Panc1 (cell line): ENCODE results near the gene SLC16A8. TPM values are rescaled to one million over a fixed set of nuclear protein-coding genes. Genes with fewer than 3 reads are reported as not detected.

Source experiments
- ATAC-seq: fragments of 200-7000 bp; cut with Tn5 transposase; 2 replicates; pipeline ENCODE4 v1.9.1; 2020; ENCODE audit warnings: mild to moderate bottlenecking, moderate library complexity
- BruUV-seq: library from RNA; stranded (reverse); fragments of 400-500 nt; replicated peaks from 2 replicates; lab custom pipeline; 2021; lab: Mats Ljungman, UMichigan
- CTCF ChIA-PET: fragments of 300-600 bp; sonication (Branson Sonifier 250); formaldehyde crosslinking; loops from one replicate; lab custom pipeline; 2022; ENCODE audit warnings: antibody characterized with exemption; lab: Charles Lee
- POLR2A ChIA-PET: fragments of 300-600 bp; sonication (Branson Sonifier 250); formaldehyde crosslinking; loops from one replicate; lab custom pipeline; 2022; ENCODE audit warnings: antibody characterized with exemption; lab: Charles Lee
- DNase-seq: peaks from one replicate; pipeline ENCODE4 v3.0.0-alpha.2; 2010; ENCODE audit warnings: low read depth, low spot score
- H3K27ac ChIP-seq: 2 replicates; pipeline ENCODE4 v1.5.1; 2011; ENCODE audit warnings: mild to moderate bottlenecking, low read length, inconsistent platforms
- H3K27me3 ChIP-seq: fragments of 200-500 bp; sonication (Bioruptor generic); 2 replicates; pipeline ENCODE4 v1.6.0; 2014; ENCODE audit warnings: low read length, inconsistent platforms; ENCODE audit not compliant: control insufficient read depth, insufficient read depth
- H3K36me3 ChIP-seq: fragments of 200-500 bp; sonication (Bioruptor generic); 2 replicates; pipeline ENCODE4 v1.5.1; 2014; ENCODE audit warnings: inconsistent platforms, mild to moderate bottlenecking, low read length, moderate library complexity; ENCODE audit not compliant: control insufficient read depth, insufficient read depth
- H3K4me1 ChIP-seq: 2 replicates; pipeline ENCODE4 v1.5.1; 2011; ENCODE audit warnings: inconsistent platforms, mild to moderate bottlenecking, low read length, moderate library complexity; ENCODE audit not compliant: control insufficient read depth, insufficient read depth
- H3K4me3 ChIP-seq, 2 experiments: 2 replicates each; pipeline ENCODE4 v1.5.1; 2011 to 2012; ENCODE audit warnings: low read depth in 2 of 2, low read length in 2 of 2, mild to moderate bottlenecking in 2 of 2, inconsistent platforms in 1 of 2, moderate library complexity in 1 of 2
- H3K9me3 ChIP-seq: fragments of 200-500 bp; sonication (Bioruptor generic); 2 replicates; pipeline ENCODE4 v1.5.1; 2014; ENCODE audit warnings: low read depth, mild to moderate bottlenecking, inconsistent platforms, low read length, moderate library complexity; ENCODE audit not compliant: control insufficient read depth, insufficient read depth
- POLR2AphosphoS5 ChIP-seq: IDR thresholded peaks from 2 replicates; pipeline ENCODE4 v1.6.1; 2012; ENCODE audit warnings: mild to moderate bottlenecking, low read depth, low read length, moderate library complexity
- SIN3A ChIP-seq: IDR thresholded peaks from 2 replicates; pipeline ENCODE4 v1.6.1; 2012; ENCODE audit warnings: low read depth, mild to moderate bottlenecking, low read length, moderate library complexity, borderline replicate concordance; ENCODE audit not compliant: insufficient read depth
- TCF7L2 ChIP-seq: IDR thresholded peaks from 2 replicates; pipeline ENCODE4 v1.6.1; 2011; ENCODE audit warnings: mild to moderate bottlenecking, low read depth, low read length, inconsistent platforms
- in situ Hi-C: cut with HindIII; loops from 2 replicates; pipeline ENCODE4 v1.10.0; 2016; ENCODE audit warnings: low sequenced_read_pairs, low pct_unique_long_range_greater_than_20kb
- intact Hi-C: fragments of 100-400 bp; cut with micrococcal nuclease; formaldehyde crosslinking; loops from one replicate; pipeline ENCODE4 v1.10.0; 2022; ENCODE audit not compliant: unreplicated experiment
- total RNA-seq: library from RNA; stranded (reverse); gene quantifications from one replicate; pipeline ENCODE4 v1.2.1, GENCODE V29; 2021; ENCODE audit not compliant: unreplicated experiment
- TF ChIP-seq, protein P1 (sequence below): fragments of 450-650 bp; IDR thresholded peaks from 2 replicates; pipeline ENCODE4 v1.5.1; 2017; ENCODE audit warnings: mild to moderate bottlenecking
- TF ChIP-seq, protein P2 (sequence below), 2 experiments: IDR thresholded peaks; 2 replicates each; pipeline ENCODE4 v1.6.1; 2011 to 2012; ENCODE audit warnings: low read depth in 2 of 2, control low read depth in 1 of 2, low read length in 1 of 2, mild to moderate bottlenecking in 1 of 2, moderate library complexity in 1 of 2; ENCODE audit not compliant: insufficient read depth in 1 of 2

Gene SLC16A8
- total RNA-seq, 1 experiment from 2014 or later: not detected

DNA sequence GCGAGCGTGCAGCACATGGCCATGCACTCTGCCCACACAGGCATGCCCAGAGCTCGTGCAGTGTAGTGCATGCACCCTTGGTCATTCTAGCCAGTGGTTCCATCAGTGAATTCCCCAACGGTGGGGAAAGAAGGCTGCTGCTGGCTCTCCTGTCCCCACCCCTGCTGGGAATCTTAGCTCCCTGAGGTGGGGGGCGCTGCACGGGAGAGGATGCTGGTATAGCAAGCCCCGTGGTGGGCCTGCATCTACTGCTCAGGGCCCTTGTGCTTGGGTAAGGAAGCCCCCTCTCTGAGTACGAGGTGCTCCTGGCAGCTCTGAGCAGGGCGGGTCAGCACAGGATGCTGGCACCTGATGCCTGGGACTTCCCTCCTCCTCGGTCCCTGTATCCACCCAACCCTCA lies 45.0 kb upstream of the SLC16A8 start:
- H3K4me1 ChIP-seq: no peaks in the 10 kb centered on the region
- no peak overlapping the region for H3K4me3 ChIP-seq
- no peaks in the 10 kb centered on the region for H3K27me3 ChIP-seq
- intact Hi-C loops (no loop called here), in situ Hi-C loops (no loop called here)
- POLR2A ChIA-PET: no interaction called here
- no peak for ATAC-seq
- no peak for TF ChIP-seq POLR2AphosphoS5
- TF ChIP-seq, protein P1, sequence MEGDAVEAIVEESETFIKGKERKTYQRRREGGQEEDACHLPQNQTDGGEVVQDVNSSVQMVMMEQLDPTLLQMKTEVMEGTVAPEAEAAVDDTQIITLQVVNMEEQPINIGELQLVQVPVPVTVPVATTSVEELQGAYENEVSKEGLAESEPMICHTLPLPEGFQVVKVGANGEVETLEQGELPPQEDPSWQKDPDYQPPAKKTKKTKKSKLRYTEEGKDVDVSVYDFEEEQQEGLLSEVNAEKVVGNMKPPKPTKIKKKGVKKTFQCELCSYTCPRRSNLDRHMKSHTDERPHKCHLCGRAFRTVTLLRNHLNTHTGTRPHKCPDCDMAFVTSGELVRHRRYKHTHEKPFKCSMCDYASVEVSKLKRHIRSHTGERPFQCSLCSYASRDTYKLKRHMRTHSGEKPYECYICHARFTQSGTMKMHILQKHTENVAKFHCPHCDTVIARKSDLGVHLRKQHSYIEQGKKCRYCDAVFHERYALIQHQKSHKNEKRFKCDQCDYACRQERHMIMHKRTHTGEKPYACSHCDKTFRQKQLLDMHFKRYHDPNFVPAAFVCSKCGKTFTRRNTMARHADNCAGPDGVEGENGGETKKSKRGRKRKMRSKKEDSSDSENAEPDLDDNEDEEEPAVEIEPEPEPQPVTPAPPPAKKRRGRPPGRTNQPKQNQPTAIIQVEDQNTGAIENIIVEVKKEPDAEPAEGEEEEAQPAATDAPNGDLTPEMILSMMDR: no peak
- no peak for TF ChIP-seq SIN3A
- TF ChIP-seq, protein P2, sequence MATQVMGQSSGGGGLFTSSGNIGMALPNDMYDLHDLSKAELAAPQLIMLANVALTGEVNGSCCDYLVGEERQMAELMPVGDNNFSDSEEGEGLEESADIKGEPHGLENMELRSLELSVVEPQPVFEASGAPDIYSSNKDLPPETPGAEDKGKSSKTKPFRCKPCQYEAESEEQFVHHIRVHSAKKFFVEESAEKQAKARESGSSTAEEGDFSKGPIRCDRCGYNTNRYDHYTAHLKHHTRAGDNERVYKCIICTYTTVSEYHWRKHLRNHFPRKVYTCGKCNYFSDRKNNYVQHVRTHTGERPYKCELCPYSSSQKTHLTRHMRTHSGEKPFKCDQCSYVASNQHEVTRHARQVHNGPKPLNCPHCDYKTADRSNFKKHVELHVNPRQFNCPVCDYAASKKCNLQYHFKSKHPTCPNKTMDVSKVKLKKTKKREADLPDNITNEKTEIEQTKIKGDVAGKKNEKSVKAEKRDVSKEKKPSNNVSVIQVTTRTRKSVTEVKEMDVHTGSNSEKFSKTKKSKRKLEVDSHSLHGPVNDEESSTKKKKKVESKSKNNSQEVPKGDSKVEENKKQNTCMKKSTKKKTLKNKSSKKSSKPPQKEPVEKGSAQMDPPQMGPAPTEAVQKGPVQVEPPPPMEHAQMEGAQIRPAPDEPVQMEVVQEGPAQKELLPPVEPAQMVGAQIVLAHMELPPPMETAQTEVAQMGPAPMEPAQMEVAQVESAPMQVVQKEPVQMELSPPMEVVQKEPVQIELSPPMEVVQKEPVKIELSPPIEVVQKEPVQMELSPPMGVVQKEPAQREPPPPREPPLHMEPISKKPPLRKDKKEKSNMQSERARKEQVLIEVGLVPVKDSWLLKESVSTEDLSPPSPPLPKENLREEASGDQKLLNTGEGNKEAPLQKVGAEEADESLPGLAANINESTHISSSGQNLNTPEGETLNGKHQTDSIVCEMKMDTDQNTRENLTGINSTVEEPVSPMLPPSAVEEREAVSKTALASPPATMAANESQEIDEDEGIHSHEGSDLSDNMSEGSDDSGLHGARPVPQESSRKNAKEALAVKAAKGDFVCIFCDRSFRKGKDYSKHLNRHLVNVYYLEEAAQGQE (IDR thresholded peaks at IDR 0.05; ENCODE audit: insufficient read depth in 1 of 2, low read depth in 2 of 2, low read length in 1 of 2): no peak
- no peak for TF ChIP-seq TCF7L2
- no peak overlapping the region for H3K27ac ChIP-seq
- no TSS peak for BruUV-seq
- no peak for DNase-seq
- no peaks in the 10 kb centered on the region for H3K36me3 ChIP-seq
- no peaks in the 10 kb centered on the region for H3K9me3 ChIP-seq
- CTCF ChIA-PET: no interaction called here

DNA sequence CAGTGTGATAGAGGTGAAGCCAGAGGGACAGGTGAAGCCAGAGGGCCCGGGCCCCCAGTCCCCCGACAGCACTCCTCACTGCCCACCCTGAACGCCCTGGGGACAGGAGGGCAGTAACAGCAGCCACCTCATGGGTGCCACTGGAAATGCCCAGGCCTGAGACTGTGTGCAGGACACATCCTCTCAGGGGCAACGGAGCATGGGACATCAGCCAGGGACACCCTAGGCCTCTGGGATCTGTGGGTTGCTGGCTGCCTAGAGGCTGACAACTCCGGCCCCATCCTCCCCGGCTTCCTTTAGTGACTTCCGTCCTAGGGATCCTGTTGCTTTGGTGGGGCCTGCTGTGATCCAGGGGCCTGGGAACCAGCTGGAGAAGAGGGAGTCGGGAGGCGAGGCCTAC lies 43.9 kb upstream of the SLC16A8 start:
- Histone ChIP-seq H3K36me3 (no peaks in the 10 kb centered on the region), H3K4me1 (no peaks in the 10 kb centered on the region), H3K9me3 (no peaks in the 10 kb centered on the region), H3K27ac (no peak overlapping the region), H3K27me3 (no peaks in the 10 kb centered on the region), H3K4me3 (no peak overlapping the region)
- DNase-seq (no peak), ATAC-seq (no peak)
- intact Hi-C loops: no loop called here
- ChIA-PET POLR2A (no interaction called here), CTCF (interaction anchor here (1.0 kb wide), 1 partner anchor 76 kb away, joined by 3 read pairs; no protein-coding TSS in a partner anchor)
- no peak for TF ChIP-seq TCF7L2
- in situ Hi-C loops: no loop called here
- no TSS peak for BruUV-seq

DNA sequence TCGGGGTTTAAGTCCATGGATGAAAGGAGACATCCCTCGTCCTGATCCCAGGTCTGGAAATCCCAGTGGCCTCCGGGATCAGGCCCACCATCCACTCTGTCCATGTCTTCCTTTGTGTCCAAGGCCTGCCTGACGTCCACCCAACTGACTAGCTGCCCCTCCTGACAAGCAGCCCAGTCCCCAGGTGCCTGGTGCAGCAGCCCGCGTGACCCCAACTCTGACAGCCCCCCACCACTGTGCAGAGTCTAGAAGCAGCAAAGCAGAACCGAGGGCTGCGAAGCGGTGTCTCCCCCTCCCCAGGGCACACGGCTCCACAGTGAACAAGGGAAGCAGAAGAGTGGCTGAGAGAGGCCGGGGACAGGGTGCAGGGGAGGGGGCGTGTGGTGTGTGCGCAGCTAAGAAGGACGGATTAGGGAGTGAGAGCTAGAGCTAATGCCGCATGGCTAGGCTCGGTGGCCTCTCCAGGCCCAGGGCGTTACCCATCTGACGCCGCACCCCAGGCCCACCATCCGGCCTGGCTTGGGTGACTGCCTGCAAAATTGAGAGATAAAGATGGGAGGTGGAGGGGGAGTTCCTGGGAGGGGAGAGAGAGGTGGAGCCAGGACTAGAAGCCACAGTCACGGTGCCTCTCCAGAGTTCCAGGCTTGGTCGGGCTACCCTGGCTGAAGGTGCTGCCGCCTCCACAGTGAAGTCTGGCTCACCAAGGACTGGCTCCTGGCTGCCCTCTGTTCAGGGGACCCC lies 43.1 kb upstream of the SLC16A8 start:
- CTCF ChIA-PET: no interaction called here

More for the DNA sequence above, 43.1 kb upstream of the SLC16A8 start:
- no peak overlapping the region for H3K27ac ChIP-seq
- no TSS peak for BruUV-seq
- POLR2A ChIA-PET: no interaction called here
- H3K36me3 ChIP-seq: no peaks in the 10 kb centered on the region
- H3K27me3 ChIP-seq: no peaks in the 10 kb centered on the region
- ATAC-seq (no peak), DNase-seq (no peak)
- no peaks in the 10 kb centered on the region for H3K4me1 ChIP-seq
- TF ChIP-seq POLR2AphosphoS5: no peak
- no peak for TF ChIP-seq SIN3A
- TF ChIP-seq, protein P2 (IDR thresholded peaks at IDR 0.05; ENCODE audit: insufficient read depth in 1 of 2, low read depth in 2 of 2, low read length in 1 of 2): no peak
- TF ChIP-seq TCF7L2: no peak
- TF ChIP-seq, protein P1: no peak
- H3K9me3 ChIP-seq: no peaks in the 10 kb centered on the region
- in situ Hi-C loops: no loop called here
- H3K4me3 ChIP-seq: no peak overlapping the region
- intact Hi-C loops: no loop called here
